Astrocyte (in vitro differentiated cells and primary cell): ENCODE data around the gene VGLL2. TPM values are rescaled to one million over a fixed set of nuclear protein-coding genes. Genes with fewer than 3 reads are reported as not detected.

Experiments
- DNase-seq: peaks from one replicate; pipeline ENCODE4 v3.0.0-alpha.2; 2010; ENCODE audit warnings: low read depth
- FAIRE-seq: peaks from 2 replicates; lab custom pipeline; 2011; peaks lifted over from hg19 to GRCh38; lab: Jason Lieb, UNC
- H2AFZ ChIP-seq: 2 replicates; pipeline ENCODE4 v1.6.0; 2012; ENCODE audit warnings: low read depth, low read length, inconsistent platforms
- H3K27ac ChIP-seq: 2 replicates; pipeline ENCODE4 v1.5.1; 2011; ENCODE audit warnings: low read depth, low read length, inconsistent platforms
- H3K27me3 ChIP-seq: 2 replicates; pipeline ENCODE4 v1.6.0; 2011; ENCODE audit warnings: low read length, inconsistent platforms; ENCODE audit not compliant: insufficient read depth
- H3K36me3 ChIP-seq: 2 replicates; pipeline ENCODE4 v1.5.1; 2011; ENCODE audit warnings: low read length, inconsistent platforms; ENCODE audit not compliant: insufficient read depth
- H3K4me1 ChIP-seq: 2 replicates; pipeline ENCODE4 v1.5.1; 2011; ENCODE audit warnings: low read length, inconsistent platforms; ENCODE audit not compliant: insufficient read depth
- H3K4me2 ChIP-seq: 2 replicates; pipeline ENCODE4 v1.6.0; 2012; ENCODE audit warnings: low read length, inconsistent platforms
- H3K4me3 ChIP-seq: 2 replicates; pipeline ENCODE4 v1.5.1; 2011; ENCODE audit warnings: low read depth, mild to moderate bottlenecking, low read length, inconsistent platforms; ENCODE audit not compliant: insufficient read depth
- H3K79me2 ChIP-seq: 2 replicates; pipeline ENCODE4 v1.6.0; 2012; ENCODE audit warnings: mild to moderate bottlenecking, low read length, inconsistent platforms; ENCODE audit not compliant: insufficient read depth
- H3K9ac ChIP-seq: 2 replicates; pipeline ENCODE4 v1.6.0; 2012; ENCODE audit warnings: mild to moderate bottlenecking, low read length, inconsistent platforms
- H3K9me3 ChIP-seq: 2 replicates; pipeline ENCODE4 v1.5.1; 2012; ENCODE audit warnings: low read depth, mild to moderate bottlenecking, low read length, inconsistent platforms; ENCODE audit not compliant: insufficient read depth
- H4K20me1 ChIP-seq: 2 replicates; pipeline ENCODE4 v1.6.0; 2012; ENCODE audit warnings: low read length, inconsistent platforms; ENCODE audit not compliant: insufficient read depth
- H3K27ac Mint-ChIP-seq: one replicate; pipeline ENCODE4 v1.8.0; 2021; ENCODE audit warnings: mild to moderate bottlenecking, mixed read lengths; ENCODE audit not compliant: unreplicated experiment
- H3K27me3 Mint-ChIP-seq: one replicate; pipeline ENCODE4 v1.8.0; 2021; ENCODE audit warnings: low read depth, mixed read lengths; ENCODE audit not compliant: unreplicated experiment
- H3K36me3 Mint-ChIP-seq: one replicate; pipeline ENCODE4 v1.8.0; 2021; ENCODE audit warnings: low read depth, mixed read lengths; ENCODE audit not compliant: unreplicated experiment
- H3K4me1 Mint-ChIP-seq: one replicate; pipeline ENCODE4 v1.8.0; 2021; ENCODE audit warnings: low read depth, mixed read lengths; ENCODE audit not compliant: unreplicated experiment
- H3K4me3 Mint-ChIP-seq: one replicate; pipeline ENCODE4 v1.8.0; 2021; ENCODE audit warnings: mild to moderate bottlenecking, moderate library complexity, mixed read lengths; ENCODE audit not compliant: unreplicated experiment
- H3K9me3 Mint-ChIP-seq: one replicate; pipeline ENCODE4 v1.8.0; 2021; ENCODE audit warnings: mild to moderate bottlenecking, mixed read lengths; ENCODE audit not compliant: unreplicated experiment
- EZH2 ChIP-seq: IDR thresholded peaks from 2 replicates; pipeline ENCODE4 v1.6.1; 2012; ENCODE audit warnings: mild to moderate bottlenecking, low read length, inconsistent platforms; ENCODE audit not compliant: insufficient read depth
- total RNA-seq: library from RNA; stranded (reverse); gene quantifications from 2 replicates; pipeline ENCODE4 v1.2.1, GENCODE V29; 2021
- TF ChIP-seq, protein P1 (sequence below): IDR thresholded peaks from 2 replicates; pipeline ENCODE4 v1.5.1; 2011; ENCODE audit warnings: low read depth, mild to moderate bottlenecking, inconsistent platforms, low read length, moderate library complexity; ENCODE audit not compliant: insufficient read depth

The VGLL2 gene
- total RNA-seq, 1 donor from 2014 or later: 1.7 TPM

DNA sequence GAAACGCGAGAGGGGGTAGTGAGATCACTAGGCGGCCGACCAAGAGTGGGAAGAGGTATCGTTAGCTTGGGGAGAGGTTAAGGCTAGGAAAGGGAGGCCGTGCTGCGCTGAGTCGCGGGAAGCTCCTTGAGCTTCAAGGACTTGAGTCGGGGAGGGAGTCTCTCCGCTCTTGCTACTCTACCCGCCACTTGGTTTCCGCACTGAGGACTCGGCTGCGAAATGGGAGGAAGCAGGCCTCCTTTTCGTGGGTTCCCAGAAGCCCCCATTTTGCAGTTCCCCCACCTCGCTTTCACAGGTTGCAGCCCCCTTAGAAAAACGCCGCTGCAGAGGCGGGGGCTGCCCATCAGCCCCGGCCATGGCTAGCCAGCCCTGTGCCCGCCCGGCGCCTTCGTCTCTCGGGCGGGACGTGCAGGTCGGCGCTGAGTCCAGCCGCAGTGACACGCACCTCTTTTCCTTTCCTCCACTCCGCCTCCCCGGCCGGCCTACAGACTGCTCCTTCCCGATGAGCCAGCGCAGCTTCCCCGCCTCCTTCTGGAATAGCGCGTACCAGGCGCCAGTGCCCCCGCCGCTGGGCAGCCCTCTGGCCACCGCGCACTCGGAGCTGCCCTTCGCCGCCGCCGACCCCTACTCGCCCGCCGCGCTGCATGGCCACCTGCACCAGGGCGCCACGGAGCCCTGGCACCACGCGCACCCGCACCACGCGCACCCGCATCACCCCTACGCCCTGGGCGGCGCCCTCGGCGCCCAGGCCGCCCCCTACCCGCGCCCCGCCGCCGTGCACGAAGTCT, 4.9 kb downstream of the VGLL2 start:
- TF ChIP-seq, protein P1, sequence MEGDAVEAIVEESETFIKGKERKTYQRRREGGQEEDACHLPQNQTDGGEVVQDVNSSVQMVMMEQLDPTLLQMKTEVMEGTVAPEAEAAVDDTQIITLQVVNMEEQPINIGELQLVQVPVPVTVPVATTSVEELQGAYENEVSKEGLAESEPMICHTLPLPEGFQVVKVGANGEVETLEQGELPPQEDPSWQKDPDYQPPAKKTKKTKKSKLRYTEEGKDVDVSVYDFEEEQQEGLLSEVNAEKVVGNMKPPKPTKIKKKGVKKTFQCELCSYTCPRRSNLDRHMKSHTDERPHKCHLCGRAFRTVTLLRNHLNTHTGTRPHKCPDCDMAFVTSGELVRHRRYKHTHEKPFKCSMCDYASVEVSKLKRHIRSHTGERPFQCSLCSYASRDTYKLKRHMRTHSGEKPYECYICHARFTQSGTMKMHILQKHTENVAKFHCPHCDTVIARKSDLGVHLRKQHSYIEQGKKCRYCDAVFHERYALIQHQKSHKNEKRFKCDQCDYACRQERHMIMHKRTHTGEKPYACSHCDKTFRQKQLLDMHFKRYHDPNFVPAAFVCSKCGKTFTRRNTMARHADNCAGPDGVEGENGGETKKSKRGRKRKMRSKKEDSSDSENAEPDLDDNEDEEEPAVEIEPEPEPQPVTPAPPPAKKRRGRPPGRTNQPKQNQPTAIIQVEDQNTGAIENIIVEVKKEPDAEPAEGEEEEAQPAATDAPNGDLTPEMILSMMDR: no peak
- peak; percentile 98 for TF ChIP-seq EZH2
- H3K4me2 ChIP-seq: peak overlapping the region; percentile 70
- H3K9me3 ChIP-seq: no peaks in the 10 kb centered on the region
- no peak for DNase-seq
- H3K36me3 Mint-ChIP-seq: no peaks in the 10 kb centered on the region
- peaks cover 3% of the 10 kb centered on the region for H4K20me1 ChIP-seq
- no peaks in the 10 kb centered on the region for H3K79me2 ChIP-seq
- H3K4me1 Mint-ChIP-seq: peaks cover 8% of the 10 kb centered on the region
- peaks cover 6% of the 10 kb centered on the region for H3K4me1 ChIP-seq
- no peak for FAIRE-seq
- no peak overlapping the region for H3K27ac ChIP-seq
- H3K27me3 Mint-ChIP-seq: peaks cover 85% of the 10 kb centered on the region
- H3K27ac Mint-ChIP-seq: no peak overlapping the region
- peak overlapping the region; percentile 70 for H3K4me3 Mint-ChIP-seq
- peak overlapping the region; percentile 26 for H3K4me3 ChIP-seq
- H3K9me3 Mint-ChIP-seq: peaks cover 2% of the 10 kb centered on the region
- H3K27me3 ChIP-seq: peaks cover 96% of the 10 kb centered on the region
- peak overlapping the region; percentile 13 for H2AFZ ChIP-seq
- H3K9ac ChIP-seq: no peak overlapping the region
- H3K36me3 ChIP-seq: no peaks in the 10 kb centered on the region

DNA sequence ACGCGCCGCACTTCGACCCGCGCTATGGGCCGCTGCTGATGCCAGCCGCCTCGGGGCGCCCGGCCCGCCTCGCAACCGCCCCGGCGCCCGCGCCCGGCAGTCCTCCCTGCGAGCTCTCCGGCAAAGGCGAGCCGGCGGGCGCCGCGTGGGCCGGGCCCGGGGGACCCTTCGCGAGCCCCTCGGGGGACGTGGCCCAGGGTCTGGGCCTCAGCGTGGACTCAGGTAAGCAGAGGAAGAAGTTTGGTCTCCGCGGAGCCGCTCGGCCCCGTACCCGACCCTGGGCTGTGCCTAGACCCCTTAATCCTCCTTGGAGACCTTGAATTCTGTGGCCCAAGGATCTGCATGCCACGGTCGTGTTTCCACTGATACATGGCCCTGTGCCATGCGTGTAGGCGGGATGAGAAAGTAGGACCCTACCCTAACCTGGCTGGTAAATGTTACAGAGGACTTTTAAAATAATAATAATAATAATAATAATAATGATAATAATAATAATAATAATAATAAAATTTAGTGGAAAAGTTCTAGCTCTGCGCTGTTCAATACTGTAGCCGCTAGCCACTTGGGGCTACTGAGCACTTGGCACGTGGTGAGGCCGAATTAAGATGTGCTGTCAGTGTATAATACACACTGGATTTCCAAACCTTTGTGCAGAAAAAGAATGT, 5.6 kb downstream of the VGLL2 start:
- H3K9ac ChIP-seq: no peak overlapping the region
- peaks cover under 1% of the 10 kb centered on the region for H3K4me1 ChIP-seq
- Mint-ChIP-seq H3K4me3 (peak overlapping the region; percentile 74), H3K4me1 (peaks cover 8% of the 10 kb centered on the region), H3K27ac (no peak overlapping the region), H3K36me3 (no peaks in the 10 kb centered on the region), H3K9me3 (peaks cover 2% of the 10 kb centered on the region), H3K27me3 (peaks cover 87% of the 10 kb centered on the region)
- H2AFZ ChIP-seq: no peak overlapping the region
- no peaks in the 10 kb centered on the region for H3K9me3 ChIP-seq
- peaks cover 97% of the 10 kb centered on the region for H3K27me3 ChIP-seq
- H3K79me2 ChIP-seq: no peaks in the 10 kb centered on the region
- H3K27ac ChIP-seq: no peak overlapping the region
- peaks cover 3% of the 10 kb centered on the region for H4K20me1 ChIP-seq
- no peak overlapping the region for H3K4me3 ChIP-seq
- TF ChIP-seq, protein P1: no peak
- no peak for TF ChIP-seq EZH2
- DNase-seq: no peak
- peak overlapping the region; percentile 70 for H3K4me2 ChIP-seq
- FAIRE-seq: no peak
- no peaks in the 10 kb centered on the region for H3K36me3 ChIP-seq
